NOMO-1 (cell line): Measurements from ENCODE around the gene AIFM2.
"Not testable (repeated sequence)": the region's sequence is repeated elsewhere in the genome, so short reads cannot be mapped to it uniquely, and the experiment has no call there.

Source experiments
- DNase-seq, 2 experiments: peaks; one replicate each; lab custom pipeline; 2025; ENCODE audit not compliant: unreplicated experiment in 2 of 2; lab: John Stamatoyannopoulos, UW

Gene AIFM2

DNA sequence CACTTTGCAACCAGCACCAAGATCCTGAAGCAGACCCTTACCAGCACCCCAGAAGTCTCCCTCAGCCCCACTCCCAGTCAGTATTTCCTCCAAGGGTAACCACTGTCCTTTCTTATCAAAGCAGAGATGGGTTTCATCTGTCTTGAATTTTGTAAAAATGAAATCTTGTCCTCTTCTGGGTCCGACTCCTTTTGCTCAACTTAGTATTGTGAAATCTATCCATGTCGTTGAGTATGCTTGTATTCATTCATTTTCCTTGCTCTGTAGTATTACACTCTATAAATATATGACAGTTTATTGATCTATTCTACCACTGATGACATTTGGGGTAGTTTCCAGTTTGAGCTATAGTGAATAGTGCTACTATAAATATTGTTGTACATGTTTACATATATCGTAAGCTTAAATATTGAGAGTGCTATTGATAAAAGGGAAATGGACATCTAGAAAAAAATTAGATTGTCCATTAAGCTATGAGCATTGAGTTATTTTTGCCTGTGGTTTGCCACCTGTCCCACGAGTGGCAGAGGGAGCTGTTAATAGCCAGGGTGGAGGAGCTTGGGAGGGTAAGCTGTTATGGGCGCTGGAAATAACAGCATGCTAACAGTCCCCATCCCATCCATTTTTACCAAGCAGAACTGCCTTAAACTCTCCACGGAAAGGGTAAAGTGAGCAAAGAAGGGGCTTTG lies 36.5 kb downstream of the AIFM2 start:
- no peak for DNase-seq

DNA sequence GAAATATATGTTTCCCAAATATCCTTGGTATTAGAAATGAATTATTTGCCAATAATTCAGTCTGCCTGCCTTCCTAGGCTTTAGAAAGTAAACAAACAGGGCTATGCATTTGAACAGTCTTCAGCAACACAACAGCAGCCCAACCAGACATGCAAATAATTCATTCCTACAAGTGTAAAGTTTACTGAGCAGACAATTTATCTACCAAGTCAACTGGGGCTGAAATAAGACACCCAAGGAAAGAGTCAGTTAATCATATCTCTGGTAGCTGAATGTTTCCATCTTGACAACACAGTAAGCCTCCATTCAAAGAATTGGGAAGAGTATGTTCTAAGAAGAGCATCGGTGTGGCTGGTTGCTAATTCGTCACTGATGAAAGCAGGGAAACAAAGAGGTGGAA lies 38.4 kb downstream of the AIFM2 start:
- no peak for DNase-seq

DNA sequence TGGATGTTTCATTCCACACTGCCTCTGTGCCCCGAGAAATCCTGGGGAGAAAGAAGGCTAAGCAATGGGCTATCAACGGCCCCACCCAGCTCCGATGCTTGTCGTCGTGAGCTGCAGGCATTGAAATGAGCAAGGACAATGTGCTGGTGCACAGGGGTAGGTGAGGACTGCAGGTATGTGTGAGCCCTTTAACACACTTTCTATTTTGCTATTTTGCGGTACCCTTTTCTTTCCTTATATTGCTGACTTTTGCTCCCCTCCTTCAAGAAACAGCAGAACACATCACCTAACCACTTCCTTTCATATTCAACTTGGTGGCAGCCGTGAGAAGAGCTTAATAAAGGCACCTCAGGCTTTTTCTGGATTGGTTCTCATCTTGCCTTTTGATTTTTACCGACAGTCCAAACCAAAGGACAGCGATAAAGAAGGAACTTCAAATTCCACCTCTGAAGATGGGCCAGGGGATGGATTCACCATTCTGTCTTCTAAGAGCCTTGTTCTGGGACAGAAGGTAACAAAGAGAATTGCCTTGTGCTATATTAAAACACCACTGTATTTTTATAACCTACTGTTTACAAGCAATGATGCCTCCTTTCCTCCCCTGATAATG lies 39.2 kb downstream of the AIFM2 start:
- DNase-seq, result no peak

DNA sequence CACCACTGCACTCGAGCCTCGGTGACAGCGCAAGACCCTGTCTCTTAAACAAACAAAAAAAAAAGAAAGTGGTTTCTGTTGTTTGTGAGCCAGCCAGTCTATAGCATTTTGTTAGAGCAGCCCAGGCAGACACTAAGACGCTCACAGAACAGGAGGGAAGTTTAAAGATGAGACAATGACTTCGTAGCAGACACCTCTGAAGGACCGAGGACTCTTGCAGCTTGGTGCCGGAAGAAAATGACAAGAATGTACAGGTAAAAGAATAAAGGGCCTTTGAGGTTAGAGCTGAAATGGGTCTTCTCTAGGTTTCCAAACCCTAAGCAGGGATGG lies 40.3 kb downstream of the AIFM2 start:
- no peak for DNase-seq

DNA sequence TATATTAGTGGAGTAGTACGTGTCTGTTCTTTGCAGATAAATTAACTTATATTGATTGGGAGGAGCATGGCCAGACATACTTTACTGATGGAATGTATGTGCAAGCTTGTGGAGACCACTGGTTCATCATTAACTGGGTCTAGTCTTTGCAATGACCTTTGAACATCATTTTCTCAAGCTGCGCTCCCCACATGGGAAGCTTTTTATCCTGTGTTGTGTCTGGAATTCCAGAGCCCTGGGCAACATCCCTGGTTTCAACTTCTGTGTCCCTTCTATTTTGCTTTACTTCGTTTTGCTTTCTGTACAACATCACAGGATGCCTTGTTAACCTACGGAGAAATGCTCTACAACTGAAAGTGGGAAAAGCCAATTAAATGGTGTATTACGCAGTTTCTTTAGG lies 41.7 kb downstream of the AIFM2 start:
- no peak for DNase-seq

DNA sequence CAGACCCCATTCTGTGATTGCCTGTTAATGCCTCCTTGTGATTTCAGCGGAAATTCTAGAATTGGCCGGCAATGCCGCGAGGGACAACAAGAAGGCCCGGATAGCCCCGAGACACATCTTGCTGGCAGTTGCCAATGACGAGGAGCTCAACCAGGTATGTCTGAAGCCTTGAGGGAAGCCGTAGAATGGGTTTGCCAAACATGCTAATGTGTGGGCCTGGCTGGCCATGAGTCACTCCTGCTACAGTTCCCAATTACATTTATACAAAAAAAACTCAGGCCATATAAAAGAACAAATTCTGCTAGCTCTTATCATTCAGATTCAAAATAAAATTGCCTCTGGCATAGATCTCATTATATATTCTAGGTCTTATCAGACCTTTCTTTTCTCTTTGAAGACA lies 42.6 kb downstream of the AIFM2 start:
- DNase-seq, result no peak

DNA sequence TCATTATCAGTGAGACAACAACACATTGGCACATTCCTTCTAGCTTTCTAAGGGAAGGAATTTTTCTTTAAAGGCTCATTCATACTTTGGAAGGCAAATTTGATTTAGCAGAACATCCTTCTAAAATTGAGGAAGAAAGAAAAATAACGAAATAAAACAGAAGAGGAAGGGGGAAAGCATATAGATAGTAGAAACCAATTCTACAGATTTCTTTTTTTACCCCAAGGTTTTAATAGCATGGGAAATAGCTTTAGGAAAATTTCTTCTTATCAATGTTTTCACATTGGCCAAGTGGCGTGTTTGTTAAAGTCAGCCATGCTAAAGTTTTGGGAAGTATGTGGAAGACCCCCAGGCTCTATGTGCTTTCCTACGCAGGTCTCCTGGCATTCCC lies 44.3 kb downstream of the AIFM2 start:
- no peak for DNase-seq

DNA sequence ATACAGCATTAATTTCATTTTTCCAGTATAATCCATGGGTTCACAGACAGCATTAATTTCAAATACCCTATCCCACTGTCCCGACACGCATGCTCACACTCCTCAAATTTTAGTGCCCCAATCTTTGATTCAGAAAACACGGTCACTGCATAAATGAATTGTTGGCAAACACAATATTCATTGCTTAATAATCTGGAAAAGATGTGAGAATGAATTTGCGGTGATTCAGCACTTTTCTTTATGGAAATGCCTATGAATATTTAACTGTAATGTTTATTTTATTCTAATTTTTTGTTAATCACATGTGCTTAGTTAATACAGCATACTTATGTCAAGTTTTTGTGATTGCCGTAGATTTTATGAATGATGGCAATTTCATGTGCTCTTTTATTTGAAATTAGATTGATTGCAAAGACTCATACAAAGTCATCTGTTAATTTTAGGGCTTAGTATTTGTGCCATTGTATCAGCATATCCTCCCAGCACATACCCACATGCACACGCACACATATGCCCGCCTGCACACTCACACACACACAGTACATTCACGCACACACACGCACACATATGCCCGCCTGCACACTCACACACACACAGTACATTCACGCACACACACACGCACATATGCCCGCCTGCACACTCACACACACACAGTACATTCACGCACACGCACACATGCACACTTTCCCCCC lies 44.9 kb downstream of the AIFM2 start:
- DNase-seq, result no peak

DNA sequence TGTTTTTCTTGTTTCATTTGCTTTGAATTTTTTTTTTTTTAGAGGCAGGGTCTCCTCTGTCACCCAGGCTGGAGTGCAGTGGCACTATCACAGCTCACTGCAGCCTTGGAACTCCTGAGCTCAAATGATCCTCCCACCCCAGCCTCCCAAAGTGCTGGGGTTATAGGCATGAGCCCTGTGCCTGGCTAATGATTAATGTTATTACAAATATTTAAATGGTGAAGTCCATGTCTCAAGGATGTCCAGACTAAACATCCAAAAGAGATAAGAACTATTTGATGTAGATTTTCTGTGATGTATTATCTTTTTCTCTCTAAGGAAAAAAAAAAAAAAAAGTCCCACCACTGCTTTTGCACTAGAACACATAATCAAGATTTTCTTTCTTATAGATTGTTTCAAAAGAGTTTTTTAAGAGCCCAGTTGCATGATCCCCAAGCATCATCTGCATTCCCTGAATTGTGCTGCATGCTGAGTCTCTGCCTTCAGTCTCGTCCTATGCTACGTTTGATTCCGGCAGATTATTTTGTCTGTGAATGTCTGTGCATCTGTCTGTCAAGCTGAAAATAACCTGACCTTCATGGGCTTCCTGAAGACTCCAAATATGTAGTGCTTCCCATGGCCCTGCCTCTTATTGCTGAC lies 46.5 kb downstream of the AIFM2 start:
- DNase-seq, result no peak

DNA sequence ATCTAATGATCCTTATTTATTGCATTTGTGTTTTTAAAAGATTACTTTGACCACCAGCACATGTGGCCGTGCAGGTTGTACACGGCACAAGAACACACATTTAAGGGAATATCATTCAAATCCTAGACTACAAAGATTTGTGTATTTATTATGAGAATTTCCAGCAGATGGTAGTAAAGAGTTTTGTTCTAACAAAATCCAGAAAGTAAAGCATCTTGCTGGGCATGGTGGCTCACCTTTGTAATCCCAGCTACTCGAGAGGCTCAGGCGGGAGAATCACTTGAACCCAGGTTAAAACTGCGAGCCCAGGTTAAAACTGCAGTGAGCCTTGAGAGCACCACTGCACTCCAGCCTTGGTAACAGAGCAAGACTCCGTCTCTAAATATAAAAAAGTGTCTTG lies 48.4 kb downstream of the AIFM2 start:
- no peak for DNase-seq

DNA sequence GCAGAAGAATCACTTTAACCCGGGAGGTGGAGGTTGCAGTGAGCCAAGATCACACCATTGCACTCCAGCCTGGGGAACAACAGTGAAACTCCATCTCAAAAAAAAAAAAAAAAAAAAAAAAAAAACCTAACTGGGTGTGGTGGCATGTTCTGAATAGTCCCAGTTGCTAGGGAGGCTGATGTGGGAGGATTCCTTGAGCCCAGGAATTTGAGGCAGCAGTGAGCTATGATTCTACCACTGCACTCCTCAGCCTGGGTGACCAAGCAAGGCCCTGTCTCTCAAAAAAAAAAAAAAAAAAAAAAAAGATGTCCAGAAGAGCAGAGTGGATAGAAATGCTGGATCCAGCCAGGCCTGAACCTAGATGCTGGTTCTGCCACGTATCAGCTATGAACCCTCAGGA lies 51.8 kb downstream of the AIFM2 start:
- DNase-seq, result not testable (repeated sequence)

DNA sequence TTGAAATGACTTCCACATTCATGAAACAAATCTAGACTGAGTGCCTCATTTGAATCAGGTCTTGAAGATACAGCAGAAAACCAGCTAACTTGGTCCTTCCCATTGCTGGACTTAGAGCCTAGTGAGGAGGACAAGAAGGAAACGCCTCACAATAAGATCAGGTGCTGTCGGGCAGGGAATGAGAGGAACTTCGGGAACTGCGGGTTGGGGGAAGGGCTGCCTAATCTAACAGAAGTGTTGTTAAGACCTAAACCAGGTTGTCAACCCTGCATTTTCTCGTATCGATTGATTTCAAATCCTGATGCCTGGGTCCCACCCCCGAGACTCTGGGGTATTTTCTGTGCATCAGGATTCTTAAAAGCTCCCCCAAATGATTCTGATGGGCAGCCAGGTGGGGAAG lies 53.7 kb downstream of the AIFM2 start:
- no peak for DNase-seq

DNA sequence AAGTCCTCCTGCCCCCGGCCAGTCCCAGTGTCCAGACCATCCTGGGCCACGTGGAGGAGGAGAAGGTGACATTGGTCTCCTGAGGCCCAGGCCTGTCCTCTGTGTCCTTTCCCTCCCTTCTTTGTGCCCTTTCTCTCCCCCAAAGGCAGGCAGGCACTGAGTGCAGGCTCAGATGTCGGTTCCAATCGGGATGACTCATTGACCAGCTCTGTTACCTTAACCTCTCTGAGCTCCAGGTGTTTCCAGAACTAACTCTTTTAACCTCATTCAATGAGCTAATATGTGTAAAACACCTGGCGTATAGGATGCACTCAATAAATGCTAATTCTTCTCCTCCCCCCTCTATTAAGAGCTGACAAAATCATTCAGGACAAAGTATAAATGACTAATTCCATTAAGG lies 54.3 kb downstream of the AIFM2 start:
- no peak for DNase-seq

DNA sequence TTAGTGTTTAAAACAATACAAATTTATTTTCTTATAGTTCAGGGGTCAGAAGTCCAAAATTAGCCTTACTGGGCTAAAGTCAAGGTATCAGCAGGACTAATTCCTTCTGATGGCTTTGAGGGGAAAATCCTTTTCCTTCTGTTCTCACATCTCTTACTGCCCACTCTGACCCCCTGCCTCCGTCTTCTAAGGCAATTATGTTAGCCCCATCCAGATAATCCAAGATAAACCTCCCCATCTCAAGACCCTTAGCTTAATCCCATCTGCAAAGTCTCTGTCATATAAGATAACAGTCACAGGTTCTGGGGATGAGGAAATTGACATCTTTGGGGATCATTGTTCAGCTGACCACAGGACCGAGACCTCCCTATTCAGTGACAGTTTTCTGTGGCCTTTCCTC lies 57.7 kb downstream of the AIFM2 start:
- no peak for DNase-seq

DNA sequence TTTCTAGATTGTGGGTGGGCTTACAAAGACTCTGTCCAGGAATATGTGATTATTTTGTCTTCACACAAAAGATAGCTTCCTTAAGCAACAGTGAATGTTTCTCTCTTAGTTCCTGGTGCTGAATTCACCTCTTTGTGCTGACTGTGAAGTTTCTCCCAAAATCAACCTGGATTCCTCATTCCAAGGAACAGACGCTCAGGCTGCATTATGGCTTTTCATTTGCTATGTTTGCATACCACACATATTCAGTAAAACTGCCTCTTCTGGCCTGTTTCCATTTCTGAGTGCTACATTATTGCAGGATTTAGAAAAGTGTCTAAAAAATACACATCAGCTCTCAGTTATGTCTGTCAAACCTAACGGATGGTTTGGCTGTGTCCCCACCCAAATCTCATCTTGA lies 58.5 kb downstream of the AIFM2 start:
- no peak for DNase-seq

DNA sequence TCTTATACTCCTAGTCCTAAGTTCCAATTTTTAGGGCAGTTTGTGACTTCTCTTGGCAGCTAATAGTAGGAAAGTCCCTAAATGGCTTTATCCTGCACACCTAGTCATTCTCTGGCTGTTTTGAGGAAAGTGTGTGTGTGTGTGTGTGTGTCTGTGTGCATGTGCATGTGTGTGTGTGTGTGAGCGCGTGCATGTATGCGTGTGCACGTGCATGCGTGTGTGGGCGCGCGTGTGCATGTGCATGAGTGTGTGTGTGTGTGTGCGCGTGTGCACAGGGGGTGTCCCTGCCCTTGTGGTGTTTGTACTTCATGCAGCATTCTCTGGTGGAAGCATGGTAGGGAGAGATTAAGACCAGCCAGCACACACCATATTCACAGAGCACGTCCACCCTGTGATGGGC lies 61.8 kb downstream of the AIFM2 start:
- no peak for DNase-seq

DNA sequence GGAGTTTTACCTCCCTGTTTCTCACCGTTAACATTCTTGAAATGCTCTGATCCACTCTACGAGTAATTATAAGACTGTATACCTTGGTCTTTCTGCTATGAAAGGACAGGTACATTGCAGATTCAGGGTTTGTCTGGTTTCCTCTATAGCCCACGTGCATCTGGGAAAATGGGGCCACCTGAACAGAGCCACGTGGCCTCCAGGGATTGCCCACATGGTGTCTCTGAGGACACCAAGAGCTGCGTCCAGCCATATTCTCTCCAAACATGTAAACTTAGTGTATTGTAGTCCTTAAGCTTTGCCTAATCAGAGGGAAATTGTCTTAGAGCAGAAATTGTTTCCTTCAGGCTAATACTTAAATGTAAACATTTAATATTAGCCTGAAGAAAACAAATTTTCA lies 63.3 kb downstream of the AIFM2 start:
- DNase-seq, result no peak

DNA sequence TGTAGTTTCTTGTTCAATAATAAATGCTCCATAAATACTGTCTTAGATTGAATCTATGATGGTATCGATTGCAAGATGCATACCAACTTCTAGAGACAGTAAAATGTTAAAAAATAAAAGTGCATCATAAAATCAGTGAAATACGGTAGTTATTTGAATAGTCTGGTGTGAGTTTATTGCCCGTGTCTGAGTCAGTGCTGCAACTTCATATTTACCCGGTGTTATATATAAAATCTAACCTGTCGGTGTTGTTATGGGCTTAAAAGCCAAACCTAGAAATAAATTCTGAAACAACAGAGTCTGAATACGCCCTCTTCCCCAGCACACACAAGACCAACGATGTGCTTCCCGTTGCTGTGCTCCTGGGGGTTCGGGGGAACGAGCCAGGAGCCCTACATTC lies 63.7 kb downstream of the AIFM2 start:
- no peak for DNase-seq

DNA sequence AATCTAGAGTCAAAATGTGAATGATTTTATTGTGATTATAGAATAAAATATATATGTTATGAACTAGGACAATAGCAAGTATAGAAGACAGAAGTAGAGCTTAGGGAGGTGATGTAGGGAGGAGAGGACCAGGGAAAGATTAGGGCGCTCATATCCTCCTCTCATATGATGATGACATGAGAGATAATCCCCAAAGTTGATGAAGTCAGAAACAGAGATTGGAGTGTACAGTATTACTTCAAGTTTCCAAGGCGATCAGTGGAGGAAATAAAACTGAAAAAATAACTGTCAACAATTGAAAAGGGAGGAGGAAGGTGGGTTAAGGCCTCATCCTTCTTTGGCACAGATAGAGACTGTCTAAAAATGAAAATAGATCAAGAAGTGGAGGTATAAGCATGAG lies 65.0 kb downstream of the AIFM2 start:
- no peak for DNase-seq

DNA sequence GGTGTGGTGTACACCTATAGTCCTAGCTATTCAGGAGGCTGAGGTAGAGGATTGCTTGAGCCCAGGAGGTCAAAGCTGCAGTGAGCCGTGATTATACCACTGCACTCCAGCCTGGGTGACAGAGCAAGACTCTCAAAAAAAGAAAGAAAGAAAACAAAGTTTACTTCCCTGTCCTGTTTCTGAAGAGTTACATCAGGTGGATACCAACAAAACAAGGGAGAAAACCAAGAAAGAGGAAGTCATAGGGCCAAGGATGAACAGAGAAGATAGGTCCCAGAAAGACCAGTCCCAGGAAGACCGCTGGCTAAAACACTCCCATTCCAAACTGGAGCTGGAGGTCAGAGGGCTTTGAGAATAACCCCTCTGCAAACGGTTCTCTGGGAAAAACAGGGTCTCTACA lies 66.4 kb downstream of the AIFM2 start:
- no peak for DNase-seq

DNA sequence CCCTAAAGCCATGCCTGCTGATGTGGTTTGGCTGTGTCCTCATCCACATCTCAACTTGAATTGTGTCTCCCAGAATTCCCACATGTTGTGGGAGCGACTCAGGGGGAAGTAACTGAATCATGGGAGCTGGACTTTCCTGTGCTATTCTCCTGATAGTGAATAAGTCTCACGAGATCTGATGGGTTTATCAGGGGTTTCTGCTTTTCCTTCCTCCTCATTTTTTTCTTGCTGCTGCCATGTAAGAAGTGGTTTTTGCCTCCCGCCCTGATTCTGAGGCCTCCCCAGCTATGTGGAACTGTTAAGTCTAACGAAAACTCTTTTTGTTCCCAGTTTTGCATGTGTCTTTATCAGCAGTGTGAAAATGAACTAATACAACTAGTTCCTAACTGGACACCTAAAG lies 68.1 kb downstream of the AIFM2 start:
- no peak for DNase-seq
